GM23338 (cell line): ENCODE measurements around the gene CTDP1. TPM values are rescaled to one million over a fixed set of nuclear protein-coding genes. Genes with fewer than 3 reads are reported as not detected.

Experiments
- ATAC-seq: fragments of 200-7000 bp; cut with Tn5 transposase; 3 replicates; pipeline ENCODE4 v1.9.1; 2020
- DNase-seq: peaks from one replicate; pipeline ENCODE4 v3.0.0-alpha.2; 2015; ENCODE audit warnings: low spot score
- H2AFZ ChIP-seq: fragments of 200-600 bp; sonication (generic); 2 replicates; pipeline ENCODE4 v1.8.0; 2016; ENCODE audit warnings: antibody characterized with exemption, mild to moderate bottlenecking, moderate library complexity
- H3F3A ChIP-seq: fragments of 200-600 bp; sonication (generic); replicated peaks from 2 replicates; pipeline ENCODE4 v1.8.0; 2017; ENCODE audit warnings: antibody characterized with exemption, mixed run types, low read depth
- H3K27ac ChIP-seq: fragments of 200-600 bp; sonication (generic); 2 replicates; pipeline ENCODE4 v1.6.1; 2016; ENCODE audit warnings: low read depth
- H3K27me3 ChIP-seq: fragments of 200-600 bp; sonication (generic); 2 replicates; pipeline ENCODE4 v1.8.0; 2016; ENCODE audit warnings: mild to moderate bottlenecking, mixed run types, moderate library complexity; ENCODE audit not compliant: insufficient read depth
- H3K36me3 ChIP-seq: fragments of 200-600 bp; sonication (generic); 2 replicates; pipeline ENCODE4 v1.8.0; 2016; ENCODE audit warnings: mild to moderate bottlenecking; ENCODE audit not compliant: insufficient read depth
- H3K4me1 ChIP-seq: fragments of 200-600 bp; sonication (generic); 2 replicates; pipeline ENCODE4 v1.8.0; 2016; ENCODE audit warnings: mild to moderate bottlenecking, moderate library complexity; ENCODE audit not compliant: insufficient read depth
- H3K4me2 ChIP-seq: fragments of 200-600 bp; sonication (generic); 2 replicates; pipeline ENCODE4 v1.7.1; 2017; ENCODE audit warnings: mixed run types
- H3K4me3 ChIP-seq: fragments of 200-600 bp; sonication (generic); 2 replicates; pipeline ENCODE4 v1.6.1; 2016; ENCODE audit warnings: mixed run types
- H3K79me2 ChIP-seq: fragments of 200-600 bp; sonication (generic); replicated peaks from 2 replicates; pipeline ENCODE4 v1.8.0; 2017; ENCODE audit warnings: mild to moderate bottlenecking; ENCODE audit not compliant: insufficient read depth
- H3K9me2 ChIP-seq: fragments of 200-600 bp; sonication (generic); 2 replicates; pipeline ENCODE4 v1.8.0; 2017; ENCODE audit not compliant: insufficient read depth
- H4K20me1 ChIP-seq: fragments of 200-600 bp; sonication (generic); replicated peaks from 2 replicates; pipeline ENCODE4 v1.8.0; 2017; ENCODE audit warnings: mild to moderate bottlenecking; ENCODE audit not compliant: insufficient read depth
- H3K27ac Mint-ChIP-seq: 2 replicates; pipeline ENCODE4 v1.8.0; 2020; ENCODE audit warnings: inconsistent platforms, mild to moderate bottlenecking, moderate library complexity, mixed read lengths
- H3K27me3 Mint-ChIP-seq: 3 replicates; pipeline ENCODE4 v1.8.0; 2022; ENCODE audit warnings: low read depth, mild to moderate bottlenecking, moderate library complexity, mixed read lengths, inconsistent platforms; ENCODE audit not compliant: insufficient read depth, poor library complexity
- H3K36me3 Mint-ChIP-seq: 3 replicates; pipeline ENCODE4 v1.8.0; 2021; ENCODE audit warnings: low read depth, mild to moderate bottlenecking, inconsistent platforms, moderate library complexity, mixed read lengths
- H3K4me1 Mint-ChIP-seq: 3 replicates; pipeline ENCODE4 v1.8.0; 2020; ENCODE audit warnings: mild to moderate bottlenecking, inconsistent platforms, mixed read lengths
- H3K4me3 Mint-ChIP-seq: 3 replicates; pipeline ENCODE4 v1.8.0; 2021; ENCODE audit warnings: moderate library complexity, mild to moderate bottlenecking, inconsistent platforms, mixed read lengths
- H3K9me3 Mint-ChIP-seq: 3 replicates; pipeline ENCODE4 v1.8.0; 2020; ENCODE audit warnings: moderate library complexity, mild to moderate bottlenecking, inconsistent platforms, mixed read lengths
- CREB1 ChIP-seq: fragments of 250-450 bp; sonication (Bioruptor Pico); IDR thresholded peaks from 2 replicates; pipeline ENCODE4 v1.5.0; 2020; ENCODE audit warnings: low read depth, mild to moderate bottlenecking, moderate library complexity
- CTCF ChIP-seq, 2 experiments: fragments of 200-600 bp in 1 of 2; sonication (generic) in 1 of 2; conservative IDR thresholded peaks; 2 replicates each; pipeline versions ENCODE4 v1.5.1 to v1.6.1; 2016 to 2017; ENCODE audit warnings: antibody characterized with exemption in 2 of 2, low read depth in 2 of 2, mild to moderate bottlenecking in 2 of 2, moderate library complexity in 1 of 2
- EZH2phosphoT487 ChIP-seq: fragments of 200-600 bp; sonication (generic); IDR thresholded peaks from one replicate; pipeline ENCODE4 v1.8.1; 2018; ENCODE audit warnings: antibody characterized with exemption; ENCODE audit not compliant: unreplicated experiment
- JUNB ChIP-seq: IDR thresholded peaks from one replicate; pipeline ENCODE4 v1.6.1; 2016; ENCODE audit warnings: antibody characterized with exemption; ENCODE audit not compliant: unreplicated experiment
- REST ChIP-seq: IDR thresholded peaks from one replicate; pipeline ENCODE4 v1.6.1; 2018; ENCODE audit warnings: antibody characterized with exemption; ENCODE audit not compliant: unreplicated experiment
- ZNF114 ChIP-seq: fragments of 250-450 bp; sonication (Bioruptor Pico); IDR thresholded peaks from 2 replicates; pipeline ENCODE4 v1.5.0; 2020; ENCODE audit warnings: mild to moderate bottlenecking, moderate library complexity
- ZNF331 ChIP-seq: fragments of 250-450 bp; sonication (Bioruptor Pico); IDR thresholded peaks from 2 replicates; pipeline ENCODE4 v1.5.0; 2020; ENCODE audit warnings: low read depth, mild to moderate bottlenecking, moderate library complexity
- polyA plus RNA-seq: library from polyadenylated mRNA; unstranded; fragments of >200 nt; fragmentation: Nextera tagmentation; extraction: Ambion mirVana; gene quantifications from 2 replicates; pipeline ENCODE4 v1.2.1, GENCODE V29; 2016
- total RNA-seq: library from RNA; depleted of rRNA; stranded (reverse); fragments of >200 nt; shearing (Covaris generic); gene quantifications from 2 replicates; pipeline ENCODE4 v1.2.3, GENCODE V29; 2014
- TF ChIP-seq, protein P1 (sequence below): IDR thresholded peaks from 2 replicates; pipeline ENCODE4 v1.6.1; 2016; ENCODE audit warnings: antibody characterized with exemption

CTDP1 gene
- total and polyA plus RNA-seq, 2 experiments from 2014 or later, result 9.4 to 51.6 TPM

DNA sequence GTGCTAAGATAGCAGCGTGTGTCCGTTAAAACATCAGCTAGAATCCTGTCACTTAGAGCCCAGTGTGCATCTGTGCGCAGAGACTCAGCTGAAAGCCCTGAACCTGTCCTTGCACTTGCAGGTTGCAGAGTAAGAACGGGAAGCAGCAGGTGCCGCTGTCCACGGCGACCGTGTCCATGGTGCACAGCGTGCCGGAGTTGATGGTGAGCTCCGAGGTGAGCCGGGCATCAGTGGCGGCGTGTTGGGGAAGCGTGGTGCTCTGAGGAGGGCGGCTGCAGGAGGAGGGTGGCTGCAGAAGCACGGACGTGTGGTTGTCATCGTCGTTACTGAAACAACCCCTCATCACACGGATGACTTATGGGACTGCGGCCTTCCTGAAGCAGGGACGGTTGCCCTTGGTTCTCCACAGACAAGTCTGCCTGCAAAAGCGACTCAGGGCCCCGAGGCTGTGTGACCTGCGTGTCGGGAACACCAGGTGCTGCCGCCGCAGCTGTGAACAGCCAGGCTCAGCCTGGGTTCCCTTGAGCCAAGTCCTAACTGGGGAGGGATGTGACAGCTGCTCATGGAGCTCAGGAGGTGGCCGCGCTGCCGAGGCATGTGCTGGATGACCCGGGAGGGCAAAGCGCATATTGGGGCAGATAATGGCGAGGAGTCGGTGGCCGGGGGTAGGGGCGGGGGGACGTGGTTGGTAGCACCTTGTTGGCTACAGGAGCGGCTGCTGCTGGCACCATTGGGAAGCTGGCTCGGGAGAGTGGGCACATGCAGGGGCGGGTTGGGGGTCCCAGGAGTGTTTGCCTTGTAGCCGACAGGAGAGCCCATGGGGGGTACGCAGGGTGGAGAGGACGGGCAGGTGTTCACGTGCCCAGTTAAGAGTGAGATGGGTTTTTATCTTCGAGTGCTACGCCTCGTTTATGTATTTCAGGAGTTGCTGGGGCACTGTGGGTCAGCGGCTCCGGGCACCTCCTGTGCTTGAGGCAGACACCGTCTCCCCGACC is 16.6 kb downstream of the CTDP1 start:
- peaks cover 46% of the 10 kb centered on the region for H3K36me3 Mint-ChIP-seq
- no peak for DNase-seq
- H3K4me3 Mint-ChIP-seq, result no peak overlapping the region
- Histone ChIP-seq H4K20me1 (peaks cover 15% of the 10 kb centered on the region; the same call in 1 of the 2 replicates), H3K27me3 (no peaks in the 10 kb centered on the region), H3K36me3 (no peaks in the 10 kb centered on the region), H3K4me1 (no peaks in the 10 kb centered on the region), H3F3A (no peaks in the 10 kb centered on the region), H3K4me3 (no peak overlapping the region), H2AFZ (no peak overlapping the region), H3K4me2 (no peak overlapping the region), H3K9me2 (no peaks in the 10 kb centered on the region), H3K27ac (no peak overlapping the region), H3K79me2 (peaks cover 30% of the 10 kb centered on the region)
- H3K27me3 Mint-ChIP-seq, result peaks cover 5% of the 10 kb centered on the region
- no peak overlapping the region for H3K27ac Mint-ChIP-seq
- no peaks in the 10 kb centered on the region for H3K9me3 Mint-ChIP-seq
- ATAC-seq, result no peak
- TF ChIP-seq EZH2phosphoT487 (no peak), JUNB (no peak), ZNF114 (CRISPR knock-in tag) (no peak), CREB1 (CRISPR knock-in tag) (no peak), CTCF (conservative IDR thresholded peaks at IDR 0.05; ENCODE audit: low read depth in 2 of 2) (no peak)
- TF ChIP-seq, protein P1, sequence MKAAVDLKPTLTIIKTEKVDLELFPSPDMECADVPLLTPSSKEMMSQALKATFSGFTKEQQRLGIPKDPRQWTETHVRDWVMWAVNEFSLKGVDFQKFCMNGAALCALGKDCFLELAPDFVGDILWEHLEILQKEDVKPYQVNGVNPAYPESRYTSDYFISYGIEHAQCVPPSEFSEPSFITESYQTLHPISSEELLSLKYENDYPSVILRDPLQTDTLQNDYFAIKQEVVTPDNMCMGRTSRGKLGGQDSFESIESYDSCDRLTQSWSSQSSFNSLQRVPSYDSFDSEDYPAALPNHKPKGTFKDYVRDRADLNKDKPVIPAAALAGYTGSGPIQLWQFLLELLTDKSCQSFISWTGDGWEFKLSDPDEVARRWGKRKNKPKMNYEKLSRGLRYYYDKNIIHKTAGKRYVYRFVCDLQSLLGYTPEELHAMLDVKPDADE, result no peak
- H3K4me1 Mint-ChIP-seq, result peaks cover 17% of the 10 kb centered on the region

- H3K4me2 ChIP-seq, result no peak overlapping the region
- peaks cover 35% of the 10 kb centered on the region for H3K79me2 ChIP-seq
- H3K4me3 Mint-ChIP-seq, result no peak overlapping the region
- H3K27ac ChIP-seq, result no peak overlapping the region
- H2AFZ ChIP-seq, result no peak overlapping the region
- no peak overlapping the region for H3K27ac Mint-ChIP-seq
- H3K9me2 ChIP-seq, result no peaks in the 10 kb centered on the region
- H4K20me1 ChIP-seq, result peaks cover 14% of the 10 kb centered on the region; the same call in 1 of the 2 replicates
- peaks cover 52% of the 10 kb centered on the region for H3K36me3 Mint-ChIP-seq
- H3K4me1 Mint-ChIP-seq, result peaks cover 14% of the 10 kb centered on the region
- H3K27me3 Mint-ChIP-seq, result peaks cover 4% of the 10 kb centered on the region
- DNase-seq (no peak), ATAC-seq (no peak)
- no peaks in the 10 kb centered on the region for H3F3A ChIP-seq
- H3K4me3 ChIP-seq, result no peak overlapping the region
- H3K36me3 ChIP-seq, result no peaks in the 10 kb centered on the region
- H3K9me3 Mint-ChIP-seq, result no peaks in the 10 kb centered on the region
- no peaks in the 10 kb centered on the region for H3K27me3 ChIP-seq
- no peaks in the 10 kb centered on the region for H3K4me1 ChIP-seq
- TF ChIP-seq REST (no peak), ZNF114 (CRISPR knock-in tag) (no peak), EZH2phosphoT487 (no peak), JUNB (no peak), ZNF331 (no peak), CREB1 (CRISPR knock-in tag) (no peak), CTCF (conservative IDR thresholded peaks at IDR 0.05; ENCODE audit: low read depth in 2 of 2) (no peak)
Observed at GRCh38 chr18:79697178-79697577, 17.6 kb downstream of the CTDP1 start.
